OCI-LY7 (cell line): ENCODE results near the gene ARL15.

ENCODE experiments used
- EZH2phosphoT487 ChIP-seq: fragments of 200-600 bp; sonication (generic); IDR thresholded peaks from 2 replicates; pipeline ENCODE4 v1.6.1; 2018; ENCODE audit warnings: low read depth, borderline replicate concordance, mild to moderate bottlenecking, mixed run types, antibody characterized with exemption, low read length, moderate library complexity, mixed read lengths
- TF ChIP-seq, protein P1 (sequence below): fragments of 200-600 bp; sonication (generic); conservative IDR thresholded peaks from 2 replicates; pipeline ENCODE4 v1.5.1; 2014; ENCODE audit warnings: mild to moderate bottlenecking, antibody characterized with exemption, low read length, moderate library complexity, mixed read lengths

DNA sequence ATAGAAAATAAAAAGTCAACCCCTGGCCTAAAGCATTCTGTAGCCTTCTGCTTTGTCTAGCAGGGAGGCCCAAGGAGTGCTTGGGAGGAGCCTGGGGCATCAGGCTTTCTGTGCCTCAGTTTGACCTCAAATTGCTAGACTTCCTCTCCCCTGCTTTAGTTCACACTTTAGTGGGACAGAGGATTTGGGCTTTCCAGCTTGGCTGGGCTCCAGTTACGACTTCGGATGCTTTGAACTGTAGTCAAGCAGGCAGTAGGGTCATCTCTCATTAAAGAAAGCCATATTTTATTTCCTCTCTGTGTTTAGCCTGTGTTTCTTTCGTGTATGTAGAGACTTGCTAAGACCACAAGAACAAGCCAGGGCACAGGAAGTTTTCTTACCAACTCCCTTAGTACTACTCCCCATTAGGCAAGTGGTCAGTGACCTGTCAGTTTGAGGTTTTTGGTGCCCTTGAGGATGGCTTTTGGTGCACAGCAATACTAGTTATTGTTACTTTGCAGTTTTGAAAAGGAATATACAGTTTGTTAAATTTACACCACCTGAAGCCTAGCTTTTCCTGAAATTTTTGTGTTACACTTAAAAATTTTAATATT is 415.2 kb downstream of the ARL15 start:
- TF ChIP-seq, protein P1, sequence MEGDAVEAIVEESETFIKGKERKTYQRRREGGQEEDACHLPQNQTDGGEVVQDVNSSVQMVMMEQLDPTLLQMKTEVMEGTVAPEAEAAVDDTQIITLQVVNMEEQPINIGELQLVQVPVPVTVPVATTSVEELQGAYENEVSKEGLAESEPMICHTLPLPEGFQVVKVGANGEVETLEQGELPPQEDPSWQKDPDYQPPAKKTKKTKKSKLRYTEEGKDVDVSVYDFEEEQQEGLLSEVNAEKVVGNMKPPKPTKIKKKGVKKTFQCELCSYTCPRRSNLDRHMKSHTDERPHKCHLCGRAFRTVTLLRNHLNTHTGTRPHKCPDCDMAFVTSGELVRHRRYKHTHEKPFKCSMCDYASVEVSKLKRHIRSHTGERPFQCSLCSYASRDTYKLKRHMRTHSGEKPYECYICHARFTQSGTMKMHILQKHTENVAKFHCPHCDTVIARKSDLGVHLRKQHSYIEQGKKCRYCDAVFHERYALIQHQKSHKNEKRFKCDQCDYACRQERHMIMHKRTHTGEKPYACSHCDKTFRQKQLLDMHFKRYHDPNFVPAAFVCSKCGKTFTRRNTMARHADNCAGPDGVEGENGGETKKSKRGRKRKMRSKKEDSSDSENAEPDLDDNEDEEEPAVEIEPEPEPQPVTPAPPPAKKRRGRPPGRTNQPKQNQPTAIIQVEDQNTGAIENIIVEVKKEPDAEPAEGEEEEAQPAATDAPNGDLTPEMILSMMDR, result no peak
- no peak for TF ChIP-seq EZH2phosphoT487
